NT2/D1 (cell line): ENCODE results near the gene SERPINA10.

Source experiments
- DNase-seq: peaks from one replicate; pipeline ENCODE4 v3.0.0-alpha.2; 2011; ENCODE audit warnings: low read depth, low spot score
- H3K27me3 ChIP-seq: 2 replicates; pipeline ENCODE4 v1.6.0; 2011; ENCODE audit warnings: mild to moderate bottlenecking; ENCODE audit not compliant: insufficient read length, insufficient read depth
- H3K36me3 ChIP-seq: 2 replicates; pipeline ENCODE4 v1.6.1; 2011; ENCODE audit warnings: mild to moderate bottlenecking, low read length, mixed read lengths; ENCODE audit not compliant: insufficient read depth, insufficient read length
- H3K4me1 ChIP-seq: 2 replicates; pipeline ENCODE4 v1.5.1; 2011; ENCODE audit not compliant: insufficient read depth, insufficient read length
- H3K4me3 ChIP-seq: 2 replicates; pipeline ENCODE4 v1.5.1; 2011; ENCODE audit warnings: low read depth; ENCODE audit not compliant: insufficient read length
- H3K9ac ChIP-seq: 2 replicates; pipeline ENCODE4 v1.6.0; 2011; ENCODE audit warnings: low read depth; ENCODE audit not compliant: insufficient read length
- H3K9me3 ChIP-seq: 2 replicates; pipeline ENCODE4 v1.5.1; 2011; ENCODE audit warnings: mild to moderate bottlenecking, low read length; ENCODE audit not compliant: insufficient read depth
- SUZ12 ChIP-seq: IDR thresholded peaks from 2 replicates; pipeline ENCODE4 v1.6.1; 2011; ENCODE audit not compliant: insufficient read length, insufficient read depth; ENCODE audit errors: extremely low read depth
- YY1 ChIP-seq: IDR thresholded peaks from 2 replicates; pipeline ENCODE4 v1.6.1; 2011; ENCODE audit not compliant: insufficient read length, insufficient read depth
- ZNF274 ChIP-seq: IDR thresholded peaks from 2 replicates; pipeline ENCODE4 v1.6.1; 2011; ENCODE audit warnings: mild to moderate bottlenecking, low read depth, low read length

Gene SERPINA10

GRCh38 chr14:94291906-94292525 lies 1.1 kb downstream of the SERPINA10 start:
- Histone ChIP-seq H3K27me3 (no peaks in the 10 kb centered on the region), H3K4me3 (no peak overlapping the region), H3K9ac (no peak overlapping the region), H3K9me3 (no peaks in the 10 kb centered on the region), H3K36me3 (no peaks in the 10 kb centered on the region), H3K4me1 (peaks cover 2% of the 10 kb centered on the region)
- no peak for DNase-seq
- no peak for TF ChIP-seq YY1

DNA sequence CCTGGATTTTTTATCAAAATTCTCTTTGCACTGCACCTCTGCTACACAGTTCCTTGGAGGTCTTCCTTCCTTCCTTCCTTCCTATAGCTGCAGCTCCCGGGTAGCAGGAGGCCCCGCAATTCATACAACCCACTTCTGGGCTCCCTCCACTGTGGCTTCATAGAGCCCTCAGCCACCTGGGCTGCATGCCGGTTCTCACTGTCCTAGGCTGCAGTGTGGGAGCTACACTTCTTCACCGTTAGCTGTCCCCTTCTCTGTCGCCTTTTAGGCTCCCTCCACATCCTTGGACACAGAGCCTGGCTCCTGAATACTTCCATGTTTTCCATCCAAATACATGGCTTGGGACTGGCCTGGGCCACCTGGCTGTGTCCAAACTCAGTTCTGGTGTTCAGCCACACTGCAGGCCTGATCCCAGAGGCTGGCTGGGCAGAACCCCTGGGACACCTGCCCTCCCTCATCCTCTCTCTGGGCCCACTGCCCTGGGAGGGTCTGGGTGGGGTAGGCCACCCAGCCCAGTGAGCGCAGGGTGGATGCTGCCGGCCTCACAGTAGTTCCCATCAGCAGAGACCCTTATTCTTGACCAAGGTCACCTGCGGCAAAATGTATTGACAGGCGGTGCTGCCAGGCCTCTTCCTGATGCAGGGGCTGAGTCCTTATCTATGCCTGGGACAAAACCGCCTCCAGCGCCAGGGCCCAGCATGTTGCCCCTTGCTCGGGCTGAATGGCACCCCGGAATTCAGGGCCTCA lies 1.7 kb downstream of the SERPINA10 start:
- H3K36me3 ChIP-seq, result no peaks in the 10 kb centered on the region
- no peaks in the 10 kb centered on the region for H3K9me3 ChIP-seq
- TF ChIP-seq ZNF274 (no peak), YY1 (no peak), SUZ12 (no peak)
- H3K27me3 ChIP-seq, result no peaks in the 10 kb centered on the region
- peaks cover 2% of the 10 kb centered on the region for H3K4me1 ChIP-seq
- H3K4me3 ChIP-seq, result no peak overlapping the region
- no peak overlapping the region for H3K9ac ChIP-seq
- DNase-seq, result no peak

- peaks cover 2% of the 10 kb centered on the region for H3K4me1 ChIP-seq
- H3K4me3 ChIP-seq, result no peak overlapping the region
- H3K9ac ChIP-seq, result no peak overlapping the region
- no peaks in the 10 kb centered on the region for H3K27me3 ChIP-seq
- TF ChIP-seq ZNF274 (no peak), SUZ12 (no peak), YY1 (no peak)
- DNase-seq, result no peak
- H3K36me3 ChIP-seq, result no peaks in the 10 kb centered on the region
- no peaks in the 10 kb centered on the region for H3K9me3 ChIP-seq
These were observed 2.9 kb downstream of the SERPINA10 start for GRCh38 chr14:94290197-94290596.

- Histone ChIP-seq H3K27me3 (no peaks in the 10 kb centered on the region), H3K4me1 (peaks cover 2% of the 10 kb centered on the region), H3K9me3 (no peaks in the 10 kb centered on the region), H3K9ac (no peak overlapping the region), H3K4me3 (no peak overlapping the region), H3K36me3 (no peaks in the 10 kb centered on the region)
- TF ChIP-seq SUZ12 (no peak), YY1 (no peak), ZNF274 (no peak)
- DNase-seq, result no peak
These were observed 4.2 kb downstream of the SERPINA10 start for GRCh38 chr14:94288610-94289465.

- H3K36me3 ChIP-seq, result peaks cover 3% of the 10 kb centered on the region
- DNase-seq, result no peak
- no peak overlapping the region for H3K4me3 ChIP-seq
- peaks cover 2% of the 10 kb centered on the region for H3K4me1 ChIP-seq
- no peaks in the 10 kb centered on the region for H3K9me3 ChIP-seq
- H3K27me3 ChIP-seq, result no peaks in the 10 kb centered on the region
- TF ChIP-seq ZNF274 (no peak), SUZ12 (no peak), YY1 (no peak)
- no peak overlapping the region for H3K9ac ChIP-seq
These were observed 7.9 kb downstream of the SERPINA10 start for GRCh38 chr14:94285158-94285557.

DNA sequence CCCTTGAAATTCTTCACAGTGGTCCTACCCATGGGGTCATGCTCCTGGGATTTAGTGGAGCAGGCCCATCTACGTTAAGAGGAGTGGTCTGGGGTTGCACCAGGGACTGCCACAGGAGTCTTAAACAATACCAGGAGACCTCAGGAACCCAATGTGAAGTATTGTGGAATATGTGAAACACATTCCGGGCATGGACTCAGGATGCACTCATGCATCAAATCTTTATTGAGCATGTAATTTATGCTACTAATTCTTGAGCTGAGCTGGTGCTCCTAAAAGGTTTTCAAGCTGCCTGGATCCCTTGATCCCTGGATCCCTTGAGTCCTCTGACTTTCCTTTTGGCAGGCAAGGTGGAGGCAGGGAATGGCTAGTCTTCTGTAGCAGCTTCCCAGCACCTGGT lies 8.8 kb downstream of the SERPINA10 start:
- TF ChIP-seq SUZ12 (no peak), ZNF274 (no peak), YY1 (no peak)
- peaks cover 3% of the 10 kb centered on the region for H3K36me3 ChIP-seq
- no peaks in the 10 kb centered on the region for H3K27me3 ChIP-seq
- DNase-seq, result no peak
- H3K4me1 ChIP-seq, result peaks cover 2% of the 10 kb centered on the region
- H3K9ac ChIP-seq, result no peak overlapping the region
- H3K9me3 ChIP-seq, result no peaks in the 10 kb centered on the region
- H3K4me3 ChIP-seq, result no peak overlapping the region

- Histone ChIP-seq H3K27me3 (no peaks in the 10 kb centered on the region), H3K36me3 (peaks cover 3% of the 10 kb centered on the region), H3K4me1 (no peaks in the 10 kb centered on the region), H3K9me3 (no peaks in the 10 kb centered on the region), H3K9ac (no peak overlapping the region), H3K4me3 (no peak overlapping the region)
- TF ChIP-seq ZNF274 (no peak), YY1 (no peak), SUZ12 (no peak)
- DNase-seq, result no peak
These were observed 9.9 kb downstream of the SERPINA10 start for GRCh38 chr14:94282991-94283723.
